ENCODE results near the gene PPP1CB. TPM values are rescaled to one million over a fixed set of nuclear protein-coding genes. Genes with fewer than 3 reads are reported as not detected.

The PPP1CB gene
- total RNA-seq, 1 donor from 2014 or later: 461 TPM

- peak; percentile 75 for TF ChIP-seq CTCF (IDR thresholded peaks at IDR 0.05; ENCODE audit: borderline replicate concordance)
These were observed 69.8 kb downstream of the PPP1CB start for GRCh38 chr2:28821295-28821958.

GRCh38 chr2:28822036-28822435 is 70.4 kb downstream of the PPP1CB start:
- intact Hi-C loops (cut with micrococcal nuclease): no loop called here
- no peak overlapping the region for H3K4me3 ChIP-seq

More at GRCh38 chr2:28821295-28821958, 69.8 kb downstream of the PPP1CB start:
- Histone ChIP-seq H3K4me1 (peaks cover 3% of the 10 kb centered on the region), H3K36me3 (no peaks in the 10 kb centered on the region), H3K9me3 (replicated peaks) (no peaks in the 10 kb centered on the region), H3K4me3 (no peak overlapping the region), H3K27me3 (ENCODE audit: low read depth) (no peaks in the 10 kb centered on the region), H3K27ac (replicated peaks) (no peak overlapping the region)
- intact Hi-C loops (cut with micrococcal nuclease): no loop called here
- no peak for DNase-seq

GRCh38 chr2:28824207-28824606 is 72.6 kb downstream of the PPP1CB start:
- Histone ChIP-seq H3K9me3 (replicated peaks) (no peaks in the 10 kb centered on the region), H3K4me3 (no peak overlapping the region), H3K36me3 (no peaks in the 10 kb centered on the region), H3K27ac (replicated peaks) (no peak overlapping the region), H3K4me1 (peaks cover 3% of the 10 kb centered on the region), H3K27me3 (ENCODE audit: low read depth) (no peaks in the 10 kb centered on the region)
- DNase-seq: no peak
- TF ChIP-seq CTCF (IDR thresholded peaks at IDR 0.05; ENCODE audit: borderline replicate concordance): no peak
- intact Hi-C loops (cut with micrococcal nuclease): no loop called here

More at GRCh38 chr2:28822036-28822435, 70.4 kb downstream of the PPP1CB start:
- no peaks in the 10 kb centered on the region for H3K9me3 ChIP-seq (replicated peaks)
- no peaks in the 10 kb centered on the region for H3K27me3 ChIP-seq (ENCODE audit: low read depth)
- H3K4me1 ChIP-seq: peaks cover 3% of the 10 kb centered on the region
- H3K36me3 ChIP-seq: no peaks in the 10 kb centered on the region
- H3K27ac ChIP-seq (replicated peaks): no peak overlapping the region
- DNase-seq: no peak
- no peak for TF ChIP-seq CTCF (IDR thresholded peaks at IDR 0.05; ENCODE audit: borderline replicate concordance)

GRCh38 chr2:28824870-28825269 is 73.2 kb downstream of the PPP1CB start:
- DNase-seq: no peak
- H3K4me3 ChIP-seq: no peak overlapping the region
- no peaks in the 10 kb centered on the region for H3K36me3 ChIP-seq
- peaks cover 3% of the 10 kb centered on the region for H3K4me1 ChIP-seq
- no peaks in the 10 kb centered on the region for H3K9me3 ChIP-seq (replicated peaks)
- H3K27me3 ChIP-seq (ENCODE audit: low read depth): no peaks in the 10 kb centered on the region
- TF ChIP-seq CTCF (IDR thresholded peaks at IDR 0.05; ENCODE audit: borderline replicate concordance): no peak
- intact Hi-C loops (cut with micrococcal nuclease): no loop called here
- no peak overlapping the region for H3K27ac ChIP-seq (replicated peaks)

GRCh38 chr2:28828382-28828781 is 76.8 kb downstream of the PPP1CB start:
- intact Hi-C loops (cut with micrococcal nuclease): no loop called here
- no peak for TF ChIP-seq CTCF (IDR thresholded peaks at IDR 0.05; ENCODE audit: borderline replicate concordance)
- Histone ChIP-seq H3K9me3 (replicated peaks) (no peaks in the 10 kb centered on the region), H3K4me3 (no peak overlapping the region), H3K27ac (replicated peaks) (no peak overlapping the region), H3K4me1 (no peaks in the 10 kb centered on the region), H3K27me3 (ENCODE audit: low read depth) (no peaks in the 10 kb centered on the region), H3K36me3 (no peaks in the 10 kb centered on the region)
- no peak for DNase-seq
